RWPE2 (cell line): ENCODE measurements around the gene CLCN5.

ENCODE experiments used
- ATAC-seq: fragments of 200-7000 bp; cut with Tn5 transposase; 3 replicates; pipeline ENCODE4 v1.9.1; 2021; ENCODE audit warnings: low read depth
- DNase-seq: peaks from one replicate; pipeline ENCODE4 v3.0.0-alpha.2; 2020; ENCODE audit warnings: low spot score
- H3K27ac ChIP-seq: fragments of 450-650 bp; 2 replicates; pipeline ENCODE4 v1.5.1; 2017; ENCODE audit warnings: mild to moderate bottlenecking; ENCODE audit not compliant: poor library complexity, severe bottlenecking
- H3K27me3 ChIP-seq: fragments of 250-450 bp; sonication (Bioruptor Pico); 2 replicates; pipeline ENCODE4 v1.5.1; 2021; ENCODE audit warnings: mild to moderate bottlenecking, moderate library complexity; ENCODE audit not compliant: insufficient read depth, poor library complexity, severe bottlenecking
- H3K36me3 ChIP-seq: fragments of 250-450 bp; sonication (Bioruptor Pico); 2 replicates; pipeline ENCODE4 v1.5.1; 2020; ENCODE audit warnings: low read depth, mild to moderate bottlenecking, moderate library complexity
- H3K4me1 ChIP-seq: fragments of 250-450 bp; sonication (Bioruptor Pico); 2 replicates; pipeline ENCODE4 v1.5.1; 2021; ENCODE audit warnings: mild to moderate bottlenecking, moderate library complexity; ENCODE audit not compliant: insufficient read depth, poor library complexity, severe bottlenecking
- H3K4me3 ChIP-seq: fragments of 250-450 bp; sonication (Bioruptor Pico); 2 replicates; pipeline ENCODE4 v1.5.1; 2021; ENCODE audit warnings: mild to moderate bottlenecking, moderate library complexity; ENCODE audit not compliant: severe bottlenecking
- H3K9me3 ChIP-seq: fragments of 250-450 bp; sonication (Bioruptor Pico); 2 replicates; pipeline ENCODE4 v1.5.1; 2021; ENCODE audit warnings: mild to moderate bottlenecking, moderate library complexity; ENCODE audit not compliant: severe bottlenecking
- CTCF ChIP-seq: fragments of 450-650 bp; IDR thresholded peaks from one replicate; pipeline ENCODE4 v1.5.1; 2017; ENCODE audit warnings: mild to moderate bottlenecking, moderate library complexity; ENCODE audit not compliant: poor library complexity, severe bottlenecking

CLCN5 gene

GRCh38 chrX:49978176-49978575 lies 55.8 kb downstream of the CLCN5 start:
- DNase-seq (no peak), ATAC-seq (no peak)
- H3K36me3 ChIP-seq, result no peaks in the 10 kb centered on the region
- TF ChIP-seq CTCF, result no peak
- H3K27me3 ChIP-seq, result no peaks in the 10 kb centered on the region
- H3K27ac ChIP-seq, result no peak overlapping the region
- H3K4me1 ChIP-seq, result no peaks in the 10 kb centered on the region
- H3K4me3 ChIP-seq, result no peak overlapping the region
- no peaks in the 10 kb centered on the region for H3K9me3 ChIP-seq

- Histone ChIP-seq H3K4me3 (no peak overlapping the region), H3K36me3 (no peaks in the 10 kb centered on the region), H3K27ac (no peak overlapping the region), H3K27me3 (no peaks in the 10 kb centered on the region), H3K9me3 (no peaks in the 10 kb centered on the region), H3K4me1 (no peaks in the 10 kb centered on the region)
- no peak for DNase-seq
- TF ChIP-seq CTCF, result no peak
- ATAC-seq, result no peak
Observed at GRCh38 chrX:49986058-49986457, 63.7 kb downstream of the CLCN5 start.

- ATAC-seq (no peak), DNase-seq (no peak)
- H3K4me1 ChIP-seq, result no peaks in the 10 kb centered on the region
- H3K36me3 ChIP-seq, result no peaks in the 10 kb centered on the region
- H3K9me3 ChIP-seq, result no peaks in the 10 kb centered on the region
- H3K4me3 ChIP-seq, result no peak overlapping the region
- no peak overlapping the region for H3K27ac ChIP-seq
- no peak for TF ChIP-seq CTCF
- no peaks in the 10 kb centered on the region for H3K27me3 ChIP-seq
Observed at GRCh38 chrX:49987651-49988050, 65.3 kb downstream of the CLCN5 start.

GRCh38 chrX:49988143-49988542 lies 65.7 kb downstream of the CLCN5 start:
- DNase-seq (no peak), ATAC-seq (no peak)
- Histone ChIP-seq H3K9me3 (no peaks in the 10 kb centered on the region), H3K27me3 (no peaks in the 10 kb centered on the region), H3K36me3 (no peaks in the 10 kb centered on the region), H3K27ac (no peak overlapping the region), H3K4me1 (no peaks in the 10 kb centered on the region), H3K4me3 (no peak overlapping the region)
- TF ChIP-seq CTCF, result no peak

- Histone ChIP-seq H3K36me3 (no peaks in the 10 kb centered on the region), H3K9me3 (no peaks in the 10 kb centered on the region), H3K4me3 (no peak overlapping the region), H3K27me3 (no peaks in the 10 kb centered on the region), H3K27ac (no peak overlapping the region), H3K4me1 (no peaks in the 10 kb centered on the region)
- TF ChIP-seq CTCF, result no peak
- no peak for ATAC-seq
- DNase-seq, result no peak
Observed at GRCh38 chrX:49991758-49992157, 69.4 kb downstream of the CLCN5 start.
